ENCODE data around the gene ADCY7.
A peak's percentile ranks its signal among the peaks of the same experiment; 100 is the strongest.

GRCh38 chr16:50323335-50324011 lies 57.1 kb downstream of the ADCY7 start:
- no peak for TF ChIP-seq CREB1 (IDR thresholded peaks at IDR 0.05)
- TF ChIP-seq CREB1 (CRISPR knock-in tag; IDR thresholded peaks at IDR 0.05) = no peak
- TF ChIP-seq, protein P1, sequence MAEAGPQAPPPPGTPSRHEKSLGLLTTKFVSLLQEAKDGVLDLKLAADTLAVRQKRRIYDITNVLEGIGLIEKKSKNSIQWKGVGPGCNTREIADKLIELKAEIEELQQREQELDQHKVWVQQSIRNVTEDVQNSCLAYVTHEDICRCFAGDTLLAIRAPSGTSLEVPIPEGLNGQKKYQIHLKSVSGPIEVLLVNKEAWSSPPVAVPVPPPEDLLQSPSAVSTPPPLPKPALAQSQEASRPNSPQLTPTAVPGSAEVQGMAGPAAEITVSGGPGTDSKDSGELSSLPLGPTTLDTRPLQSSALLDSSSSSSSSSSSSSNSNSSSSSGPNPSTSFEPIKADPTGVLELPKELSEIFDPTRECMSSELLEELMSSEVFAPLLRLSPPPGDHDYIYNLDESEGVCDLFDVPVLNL (CRISPR knock-in tag; IDR thresholded peaks at IDR 0.05; ENCODE audit: low read depth) = no peak
- peak in 2 of 3 experiments; percentile 19 to 42; a peak in 2 of 6 replicates for TF ChIP-seq CTCF (IDR thresholded peaks at IDR 0.05 in 2 of 3, conservative IDR thresholded peaks at IDR 0.05 in 1 of 3; ENCODE audit: insufficient read depth in 2 of 3, low read depth in 1 of 3, low read length in 3 of 3)
- no peak for TF ChIP-seq MYNN (IDR thresholded peaks at IDR 0.05)
- TF ChIP-seq MYNN (CRISPR knock-in tag; IDR thresholded peaks at IDR 0.05) = no peak
- TF ChIP-seq MTF1 (CRISPR knock-in tag; IDR thresholded peaks at IDR 0.05; ENCODE audit: borderline replicate concordance) = no peak
- no peak for TF ChIP-seq POLR2AphosphoS5 (IDR thresholded peaks at IDR 0.05; ENCODE audit: control insufficient read depth, insufficient read depth, low read depth, low read length)
- no peak for TF ChIP-seq SAP30 (IDR thresholded peaks at IDR 0.05; ENCODE audit: borderline replicate concordance, insufficient read depth, low read depth, low read length, poor library complexity, severe bottlenecking)
- TF ChIP-seq BDP1 (IDR thresholded peaks at IDR 0.05; ENCODE audit: insufficient read depth, insufficient read length) = no peak
- peak; percentile 25; the same call in 1 of the 2 replicates for TF ChIP-seq HDAC2 (IDR thresholded peaks at IDR 0.05)
